NB4 (cell line): ENCODE results near the gene INHA.

Experiments used
- DNase-seq: peaks from one replicate; pipeline ENCODE4 v3.0.0; 2010; ENCODE audit warnings: low read depth
- H3K4me3 ChIP-seq: one replicate; pipeline ENCODE4 v1.5.1; 2011; ENCODE audit warnings: mild to moderate bottlenecking, low read depth, low read length, moderate library complexity
- MYC ChIP-seq: IDR thresholded peaks from 2 replicates; pipeline ENCODE4 v1.6.1; 2011; ENCODE audit warnings: low read depth, low read length
- POLR2A ChIP-seq: IDR thresholded peaks from 2 replicates; pipeline ENCODE4 v1.6.1; 2011; ENCODE audit warnings: mild to moderate bottlenecking; ENCODE audit not compliant: insufficient read length; ENCODE audit errors: extremely low read depth
- TF ChIP-seq, protein P1 (sequence below): IDR thresholded peaks from one replicate; pipeline ENCODE4 v1.5.1; 2012; ENCODE audit warnings: low read depth, low read length
- TF ChIP-seq, protein P2 (sequence below): IDR thresholded peaks from 2 replicates; pipeline ENCODE4 v1.6.1; 2011; ENCODE audit warnings: low read depth, low read length

Gene INHA

DNA sequence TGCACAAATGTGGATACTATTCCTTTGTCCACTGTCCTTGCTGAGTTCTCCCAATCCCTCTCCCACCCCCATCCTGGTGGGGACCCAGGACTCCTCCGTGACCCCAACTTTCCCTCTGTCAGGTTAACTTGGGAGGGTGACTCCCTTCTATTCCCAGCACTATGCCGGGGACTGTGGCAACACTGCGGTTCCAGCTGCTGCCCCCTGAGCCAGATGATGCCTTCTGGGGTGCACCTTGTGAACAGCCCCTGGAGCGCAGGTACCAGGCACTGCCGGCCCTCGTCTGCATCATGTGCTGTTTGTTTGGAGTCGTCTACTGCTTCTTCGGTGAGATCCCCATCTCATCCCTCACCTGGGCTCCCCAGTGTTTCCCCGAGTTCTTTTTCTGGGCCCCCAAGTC is 27.5 kb upstream of the INHA start:
- TF ChIP-seq, protein P1, sequence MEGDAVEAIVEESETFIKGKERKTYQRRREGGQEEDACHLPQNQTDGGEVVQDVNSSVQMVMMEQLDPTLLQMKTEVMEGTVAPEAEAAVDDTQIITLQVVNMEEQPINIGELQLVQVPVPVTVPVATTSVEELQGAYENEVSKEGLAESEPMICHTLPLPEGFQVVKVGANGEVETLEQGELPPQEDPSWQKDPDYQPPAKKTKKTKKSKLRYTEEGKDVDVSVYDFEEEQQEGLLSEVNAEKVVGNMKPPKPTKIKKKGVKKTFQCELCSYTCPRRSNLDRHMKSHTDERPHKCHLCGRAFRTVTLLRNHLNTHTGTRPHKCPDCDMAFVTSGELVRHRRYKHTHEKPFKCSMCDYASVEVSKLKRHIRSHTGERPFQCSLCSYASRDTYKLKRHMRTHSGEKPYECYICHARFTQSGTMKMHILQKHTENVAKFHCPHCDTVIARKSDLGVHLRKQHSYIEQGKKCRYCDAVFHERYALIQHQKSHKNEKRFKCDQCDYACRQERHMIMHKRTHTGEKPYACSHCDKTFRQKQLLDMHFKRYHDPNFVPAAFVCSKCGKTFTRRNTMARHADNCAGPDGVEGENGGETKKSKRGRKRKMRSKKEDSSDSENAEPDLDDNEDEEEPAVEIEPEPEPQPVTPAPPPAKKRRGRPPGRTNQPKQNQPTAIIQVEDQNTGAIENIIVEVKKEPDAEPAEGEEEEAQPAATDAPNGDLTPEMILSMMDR = no peak
- TF ChIP-seq POLR2A = no peak
- TF ChIP-seq MYC = no peak
- TF ChIP-seq, protein P2, sequence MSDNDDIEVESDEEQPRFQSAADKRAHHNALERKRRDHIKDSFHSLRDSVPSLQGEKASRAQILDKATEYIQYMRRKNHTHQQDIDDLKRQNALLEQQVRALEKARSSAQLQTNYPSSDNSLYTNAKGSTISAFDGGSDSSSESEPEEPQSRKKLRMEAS = no peak
- DNase-seq = no peak
- H3K4me3 ChIP-seq = no peak overlapping the region

GRCh38 chr2:219545295-219545942 is 26.7 kb upstream of the INHA start:
- TF ChIP-seq MYC (no peak), POLR2A (no peak)
- TF ChIP-seq, protein P1 = no peak
- TF ChIP-seq, protein P2 = no peak
- DNase-seq = no peak

DNA sequence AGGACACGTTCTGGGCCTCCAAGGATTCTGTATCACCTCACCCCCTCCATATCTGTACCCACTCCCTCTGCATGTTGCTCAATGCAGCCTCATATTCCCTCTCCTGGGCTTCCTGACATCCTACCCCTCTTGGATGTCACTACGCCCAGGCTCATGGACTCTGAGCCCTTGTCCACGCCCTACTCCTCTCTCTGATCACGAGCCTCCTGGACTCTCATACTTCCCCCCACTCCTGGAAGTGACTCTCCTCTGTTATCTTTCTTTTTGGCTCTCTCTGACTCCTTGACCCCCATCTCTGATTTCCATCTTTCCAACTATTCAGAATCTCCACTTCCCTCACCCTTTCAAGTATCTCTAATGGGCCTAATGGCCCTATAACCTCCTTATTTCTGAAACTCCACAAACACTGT is 26.2 kb upstream of the INHA start:
- TF ChIP-seq, protein P2 = no peak
- TF ChIP-seq POLR2A (no peak), MYC (no peak)
- TF ChIP-seq, protein P1 = no peak
- DNase-seq = no peak
- H3K4me3 ChIP-seq = no peak overlapping the region

More at GRCh38 chr2:219545295-219545942, 26.7 kb upstream of the INHA start:
- H3K4me3 ChIP-seq = no peak overlapping the region

GRCh38 chr2:219547621-219548020 is 24.5 kb upstream of the INHA start:
- TF ChIP-seq, protein P1 = no peak
- TF ChIP-seq, protein P2 = no peak
- no peak for TF ChIP-seq MYC
- no peak for TF ChIP-seq POLR2A
- no peak overlapping the region for H3K4me3 ChIP-seq
- DNase-seq = no peak

GRCh38 chr2:219548990-219549389 is 23.1 kb upstream of the INHA start:
- TF ChIP-seq MYC = no peak
- TF ChIP-seq, protein P1 = no peak
- H3K4me3 ChIP-seq = no peak overlapping the region
- DNase-seq = no peak

GRCh38 chr2:219549619-219550018 is 22.5 kb upstream of the INHA start:
- TF ChIP-seq, protein P2 = no peak
- TF ChIP-seq POLR2A (no peak), MYC (no peak)
- TF ChIP-seq, protein P1 = no peak
- no peak overlapping the region for H3K4me3 ChIP-seq
- DNase-seq = no peak
